Kidney (tissue), 14 donors: ENCODE measurements around the gene CFAP58. TPM values are rescaled to one million over a fixed set of nuclear protein-coding genes. Genes with fewer than 3 reads are reported as not detected.

Source experiments
- DNase-seq, 5 donors: peaks; one replicate each; pipeline ENCODE4 v3.0.0-alpha.2; 2013 to 2020
- FAIRE-seq: peaks from 2 replicates; lab custom pipeline; 2012; peaks lifted over from hg19 to GRCh38; lab: Jason Lieb, UNC
- H3K27ac ChIP-seq, 2 donors: one replicate each; pipeline ENCODE4 v1.7.0; 2013; ENCODE audit warnings: low read depth in 2 of 2, low read length in 2 of 2, inconsistent platforms in 1 of 2
- H3K27me3 ChIP-seq: one replicate; pipeline ENCODE4 v1.7.1; 2013; ENCODE audit warnings: low read length, inconsistent platforms; ENCODE audit not compliant: control insufficient read depth, insufficient read depth
- H3K36me3 ChIP-seq, 3 donors: one replicate each; pipeline versions ENCODE4 v1.7.0 to v1.7.1; 2013; ENCODE audit warnings: low read length in 3 of 3, control low read depth in 1 of 3, inconsistent platforms in 1 of 3; ENCODE audit not compliant: insufficient read depth in 3 of 3, control insufficient read depth in 2 of 3
- H3K4me1 ChIP-seq, 3 donors: one replicate each; pipeline versions ENCODE4 v1.7.0 to v1.7.1; 2013; ENCODE audit warnings: low read length in 3 of 3, inconsistent platforms in 1 of 3, low read depth in 1 of 3; ENCODE audit not compliant: control insufficient read depth in 2 of 3, insufficient read depth in 2 of 3
- H3K4me3 ChIP-seq, 3 donors: one replicate each; pipeline versions ENCODE4 v1.7.0 to v1.8.1; 2013; ENCODE audit warnings: low read length in 3 of 3, control low read depth in 1 of 3, inconsistent platforms in 1 of 3
- H3K9ac ChIP-seq, 3 donors: one replicate each; pipeline versions ENCODE4 v1.7.0 to v1.7.1; 2013; ENCODE audit warnings: low read length in 3 of 3, control low read depth in 1 of 3, inconsistent platforms in 1 of 3
- H3K9me3 ChIP-seq, 3 donors: one replicate each; pipeline versions ENCODE4 v1.7.0 to v1.7.1; 2013; ENCODE audit warnings: low read length in 3 of 3, control low read depth in 1 of 3, inconsistent platforms in 1 of 3; ENCODE audit not compliant: control insufficient read depth in 2 of 3, insufficient read depth in 1 of 3
- CTCF ChIP-seq: IDR thresholded peaks from 3 replicates; pipeline ENCODE4 v1.5.1; 2012; ENCODE audit warnings: mild to moderate bottlenecking, moderate library complexity, borderline replicate concordance; ENCODE audit not compliant: insufficient read depth; ENCODE audit errors: extremely low read depth
- intact Hi-C: fragments of 100-400 bp; cut with DNase I; formaldehyde crosslinking; loops from one replicate; pipeline ENCODE4 v1.11.1; 2022
- polyA plus RNA-seq: library from polyadenylated mRNA; stranded (reverse); fragments of 350-450 nt; fragmentation: Illumina TruSeq; extraction: RNeasy Lipid Tissue Mini Kit (QIAGEN cat#74804); gene quantifications from one replicate; pipeline ENCODE4 v1.2.3, GENCODE V29; 2014; ENCODE audit warnings: low read depth, low replicate concordance; ENCODE audit not compliant: insufficient read depth
- total RNA-seq: library from RNA; stranded (reverse); fragmentation: NEBNext Ultra II Directional; extraction: Animal tissue kit (Norgen Biotek cat#: 25700); gene quantifications from one replicate; pipeline ENCODE4 v1.2.1, GENCODE V29; 2021
- donor health status: control.
- donor health status: control.
- donor health status: control.
- donor health status: control.
- donor health status: control.
- donor health status: DM: yes; HTN: yes; CAD: no.
- donor health status: Normal renal cell carcinoma (clear cell type).

Gene CFAP58
- total and polyA plus RNA-seq, 2 donors from 2014 or later: 0.19 to 0.35 TPM

DNA sequence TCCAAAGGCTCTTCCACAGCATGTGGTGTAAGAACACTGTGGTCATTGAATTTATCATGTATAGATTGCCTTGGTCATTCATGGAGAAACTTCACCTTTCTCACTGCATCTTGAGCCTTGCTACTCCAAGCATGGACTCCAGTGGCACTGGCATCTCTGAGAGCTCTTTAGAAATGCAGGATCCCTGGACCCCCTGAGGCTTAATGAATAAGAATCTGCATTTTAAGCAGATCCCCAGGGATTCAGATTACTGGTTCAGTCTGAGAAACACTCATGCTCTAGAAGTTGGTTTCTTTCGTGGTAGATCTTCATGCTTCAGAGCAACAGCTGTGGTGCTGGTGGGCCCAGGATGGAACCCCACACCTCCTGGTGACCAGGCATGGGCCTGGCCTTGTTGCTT lies 63.2 kb downstream of the CFAP58 start:
- FAIRE-seq: no peak
- no peak overlapping the region for H3K27ac ChIP-seq

DNA sequence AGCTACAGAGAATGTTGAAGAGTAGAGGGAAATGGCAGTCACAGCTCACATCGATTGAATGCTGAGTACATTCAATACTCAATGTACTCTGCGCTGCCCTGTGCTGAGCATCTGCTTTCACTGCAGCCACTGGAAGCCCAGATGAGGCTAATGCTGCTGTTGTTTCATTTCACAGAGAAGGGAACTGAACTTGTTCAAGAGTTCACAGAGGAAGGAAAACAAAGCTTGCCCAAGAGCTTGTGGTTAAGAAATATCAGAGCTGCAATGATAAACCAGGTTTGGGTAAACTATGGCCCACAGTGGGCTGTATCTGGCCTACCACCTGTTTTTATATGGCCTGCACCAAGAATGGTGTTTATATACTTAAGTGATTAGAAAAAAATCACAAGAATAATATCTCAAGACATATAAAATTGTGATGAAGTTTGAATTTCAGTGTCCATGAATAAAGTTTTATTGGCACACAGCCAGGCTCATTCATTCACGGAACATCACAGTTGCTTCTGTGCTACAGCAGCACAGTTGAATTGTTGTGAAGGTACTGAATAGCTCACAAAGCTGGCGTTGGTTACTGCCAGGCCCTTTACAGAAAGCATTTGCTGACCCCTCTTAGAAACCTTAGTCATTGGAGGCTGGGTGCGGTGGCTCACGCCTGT lies 64.1 kb downstream of the CFAP58 start:
- intact Hi-C loops: no loop called here
- H3K36me3 ChIP-seq: no peaks in the 10 kb centered on the region
- FAIRE-seq (no peak), DNase-seq (no peak)
- no peak overlapping the region for H3K4me3 ChIP-seq
- no peaks in the 10 kb centered on the region for H3K4me1 ChIP-seq
- no peaks in the 10 kb centered on the region for H3K9me3 ChIP-seq
- no peak overlapping the region for H3K27ac ChIP-seq
- H3K27me3 ChIP-seq: no peaks in the 10 kb centered on the region
- no peak overlapping the region for H3K9ac ChIP-seq
- TF ChIP-seq CTCF: no peak

More for the DNA sequence above, 63.2 kb downstream of the CFAP58 start:
- Histone ChIP-seq H3K9ac (no peak overlapping the region), H3K9me3 (no peaks in the 10 kb centered on the region), H3K4me3 (no peak overlapping the region), H3K27me3 (no peaks in the 10 kb centered on the region), H3K36me3 (no peaks in the 10 kb centered on the region), H3K4me1 (no peaks in the 10 kb centered on the region)
- DNase-seq: no peak
- TF ChIP-seq CTCF: no peak
- intact Hi-C loops: no loop called here

GRCh38 chr10:104424719-104425118 lies 71.1 kb downstream of the CFAP58 start:
- Histone ChIP-seq H3K4me1 (no peaks in the 10 kb centered on the region), H3K4me3 (no peak overlapping the region), H3K9ac (no peak overlapping the region), H3K9me3 (no peaks in the 10 kb centered on the region), H3K36me3 (no peaks in the 10 kb centered on the region), H3K27ac (no peak overlapping the region), H3K27me3 (no peaks in the 10 kb centered on the region)
- intact Hi-C loops: no loop called here
- no peak for TF ChIP-seq CTCF
- FAIRE-seq: no peak
- DNase-seq: no peak

- no peak for TF ChIP-seq CTCF
- no peak overlapping the region for H3K4me3 ChIP-seq
- H3K27me3 ChIP-seq: no peaks in the 10 kb centered on the region
- H3K27ac ChIP-seq: no peak overlapping the region
- H3K4me1 ChIP-seq: no peaks in the 10 kb centered on the region
- no peak for DNase-seq
- no peak for FAIRE-seq
- H3K9me3 ChIP-seq: no peaks in the 10 kb centered on the region
- intact Hi-C loops: no loop called here
- H3K9ac ChIP-seq: no peak overlapping the region
- H3K36me3 ChIP-seq: no peaks in the 10 kb centered on the region
These were observed 74.4 kb downstream of the CFAP58 start for GRCh38 chr10:104427989-104428388.
